ENCODE data around the gene RNF138. TPM values are rescaled to one million over a fixed set of nuclear protein-coding genes. Genes with fewer than 3 reads are reported as not detected.
A peak's percentile ranks its signal among the peaks of the same experiment; 100 is the strongest.

The RNF138 gene
- total and polyA plus RNA-seq, 11 donors: 2.9 to 16.1 (median 9.0) TPM

- 45 to 46% (median 46%) methylated on average over 7 of the region's 7 CpGs for WGBS, 4 donors
- intact Hi-C loops (cut with DNase I): loop anchor here in 5 of 10 donors (5.0 to 10.0 kb wide), 3 partner anchors 74 to 149 kb away; partner anchors contain the start of genes TRAPPC8 (in 5 of the 5) and RNF125 (in 3 of the 5)
- Histone ChIP-seq H3K4me1 (peaks cover 0 to 48% (median 26%) of the 10 kb centered on the region in 12 donors), H3K27ac (peak overlapping the region; percentile 95 to 100 (median 99)), H3K4me3 (peak overlapping the region; percentile 69 to 96 (median 84)), H3K9me3 (no peaks in the 10 kb centered on the region), H3K36me3 (peaks cover 0 to 10% (median 3%) of the 10 kb centered on the region in 9 donors), H3K27me3 (no peaks in the 10 kb centered on the region)
- no peak for ATAC-seq
- no peak for DNase-seq
- no peak for TF ChIP-seq POLR2A (IDR thresholded peaks at IDR 0.05)
- TF ChIP-seq CTCF (IDR thresholded peaks at IDR 0.05): no peak
These were observed 350 bp upstream of the RNF138 start for GRCh38 chr18:32091325-32091723.

GRCh38 chr18:32092422-32093101 is 888 bp downstream of the RNF138 start:
- Histone ChIP-seq H3K36me3 (peaks cover 0 to 14% (median 5%) of the 10 kb centered on the region in 9 donors), H3K4me3 (peak overlapping the region; percentile 69 to 96 (median 84)), H3K27ac (peak overlapping the region; percentile 95 to 100 (median 99)), H3K27me3 (no peaks in the 10 kb centered on the region), H3K4me1 (peaks cover 0 to 47% (median 28%) of the 10 kb centered on the region in 12 donors), H3K9me3 (no peaks in the 10 kb centered on the region)
- ATAC-seq (peak; percentile 98 to 99 (median 98)), DNase-seq (peak; percentile 99 to 100 (median 100))
- 1 to 3% (median 1%) methylated on average over 6 to 77 of the region's 77 CpGs for WGBS, 4 donors
- intact Hi-C loops (cut with DNase I): loop anchor here in 6 of 10 donors (2.0 to 10.0 kb wide), 4 partner anchors 75 to 150 kb away; partner anchors contain the start of genes TRAPPC8 (in 6 of the 6) and RNF125 (in 3 of the 6)
- TF ChIP-seq CTCF (IDR thresholded peaks at IDR 0.05) (no peak), POLR2A (IDR thresholded peaks at IDR 0.05) (peak in 1 of 2 donors; percentile 35)

- Histone ChIP-seq H3K4me3 (peak overlapping the region; percentile 69 to 96 (median 84)), H3K27ac (peak overlapping the region; percentile 91 to 100 (median 99)), H3K36me3 (peaks cover 0 to 14% (median 5%) of the 10 kb centered on the region in 9 donors), H3K4me1 (peaks cover 0 to 47% (median 28%) of the 10 kb centered on the region in 12 donors), H3K27me3 (no peaks in the 10 kb centered on the region), H3K9me3 (no peaks in the 10 kb centered on the region)
- intact Hi-C loops (cut with DNase I): loop anchor here in 6 of 10 donors (2.0 to 10.0 kb wide), 4 partner anchors 76 to 151 kb away; partner anchors contain the start of genes TRAPPC8 (in 6 of the 6) and RNF125 (in 3 of the 6)
- peak in 2 of 4 donors; percentile 3 to 7 for ATAC-seq
- DNase-seq: peak; percentile 33 to 76 (median 50)
- TF ChIP-seq CTCF (IDR thresholded peaks at IDR 0.05) (no peak), POLR2A (IDR thresholded peaks at IDR 0.05) (no peak)
- 0 to 1% (median 1%) methylated on average over 30 to 32 of the region's 32 CpGs for WGBS, 4 donors
These were observed 1.4 kb downstream of the RNF138 start for GRCh38 chr18:32093102-32093511.

GRCh38 chr18:32093523-32093922 is 1.8 kb downstream of the RNF138 start:
- H3K4me3 ChIP-seq: peak overlapping the region; percentile 69 to 96 (median 84)
- peak overlapping the region in 11 of 12 donors; percentile 95 to 100 (median 99) for H3K27ac ChIP-seq
- peaks cover 0 to 14% (median 5%) of the 10 kb centered on the region in 9 donors for H3K36me3 ChIP-seq
- no peak for DNase-seq
- no peaks in the 10 kb centered on the region for H3K27me3 ChIP-seq
- no peak for ATAC-seq
- intact Hi-C loops (cut with DNase I): loop anchor here in 6 of 10 donors (2.0 to 10.0 kb wide), 4 partner anchors 76 to 151 kb away; partner anchors contain the start of genes TRAPPC8 (in 6 of the 6) and RNF125 (in 3 of the 6)
- no peak for TF ChIP-seq POLR2A (IDR thresholded peaks at IDR 0.05)
- TF ChIP-seq CTCF (IDR thresholded peaks at IDR 0.05): no peak
- 13 to 21% (median 17%) methylated on average over 7 of the region's 7 CpGs for WGBS, 4 donors
- H3K9me3 ChIP-seq: no peaks in the 10 kb centered on the region
- peaks cover 0 to 49% (median 28%) of the 10 kb centered on the region in 12 donors for H3K4me1 ChIP-seq

Measured in heart left ventricle (tissue), 16 donors.